Glomerular visceral epithelial cell (primary cell): ENCODE results near the gene IQSEC1.
"Not testable (repeated sequence)": the region's sequence is repeated elsewhere in the genome, so short reads cannot be mapped to it uniquely, and the experiment has no call there.

Experiments
- DNase-seq: peaks from one replicate; pipeline ENCODE4 v3.0.0-alpha.2; 2016; ENCODE audit errors: extremely low spot score

Gene IQSEC1

DNA sequence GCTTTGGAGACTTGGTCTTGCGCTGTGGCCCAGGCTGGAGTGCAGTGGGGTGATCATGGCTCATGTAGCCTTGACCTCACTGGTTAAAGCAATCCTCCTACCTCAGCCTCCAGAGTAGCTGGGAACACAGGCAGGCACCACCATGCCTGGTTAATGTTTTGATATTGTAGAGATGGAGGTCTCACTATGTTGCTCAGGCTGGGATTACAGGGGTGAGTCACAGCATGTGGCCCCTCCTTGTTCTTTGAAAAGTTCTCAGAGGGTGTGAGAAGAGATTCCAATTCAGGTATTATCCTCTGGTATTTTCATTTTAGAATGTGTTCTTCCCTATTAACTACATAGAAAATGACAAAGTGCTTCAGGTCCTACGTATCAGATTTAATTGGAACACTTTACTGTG is 180.0 kb downstream of the IQSEC1 start:
- DNase-seq = peak; percentile 7

DNA sequence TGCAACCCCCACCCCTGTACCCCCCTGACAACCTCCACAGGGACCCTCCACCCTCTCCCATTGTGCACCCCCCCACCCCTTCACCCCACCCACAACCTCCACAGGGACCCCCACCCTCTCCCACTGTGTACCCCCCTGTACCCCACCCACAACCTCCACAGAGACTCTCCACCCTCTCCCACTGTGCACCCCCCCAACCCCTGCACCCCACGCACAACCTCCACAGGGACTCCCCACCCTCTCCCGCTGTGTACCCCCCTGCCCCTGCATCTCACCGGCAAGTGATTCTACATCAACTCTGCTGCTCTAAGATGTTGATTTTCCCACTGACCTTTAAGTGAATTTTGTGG is 180.4 kb downstream of the IQSEC1 start:
- no peak for DNase-seq

- peak; percentile 61 for DNase-seq
These were observed 181.0 kb downstream of the IQSEC1 start for GRCh38 chr3:12891985-12892839.

DNA sequence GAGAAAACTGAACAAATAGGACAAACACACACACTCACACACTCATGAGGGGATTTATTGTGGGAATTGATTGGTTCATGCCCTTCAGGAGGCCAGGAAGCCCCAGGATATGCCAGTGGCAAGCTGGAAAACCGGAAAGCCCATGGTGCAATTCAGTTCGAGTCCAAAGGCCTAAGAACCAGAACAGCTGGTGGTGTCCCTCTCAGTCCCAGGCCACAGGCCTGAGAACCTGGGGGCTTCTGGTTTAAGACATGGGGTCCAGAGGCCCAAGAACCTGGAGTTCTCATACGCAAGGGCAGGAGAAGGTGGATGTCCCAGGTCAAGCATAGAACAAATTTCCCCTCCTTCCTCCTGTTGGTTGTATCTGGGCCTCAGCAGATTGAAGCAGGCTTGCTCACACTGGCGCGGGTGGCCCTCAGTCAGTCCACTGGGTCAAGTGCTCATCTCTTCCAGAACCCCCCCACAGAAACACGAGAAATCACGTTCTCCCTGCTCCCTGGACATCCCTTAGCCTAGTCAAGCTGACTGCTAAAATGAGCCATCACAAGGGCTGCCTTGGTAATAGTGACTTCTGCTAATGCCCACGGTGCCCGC is 181.7 kb downstream of the IQSEC1 start:
- DNase-seq = no peak

DNA sequence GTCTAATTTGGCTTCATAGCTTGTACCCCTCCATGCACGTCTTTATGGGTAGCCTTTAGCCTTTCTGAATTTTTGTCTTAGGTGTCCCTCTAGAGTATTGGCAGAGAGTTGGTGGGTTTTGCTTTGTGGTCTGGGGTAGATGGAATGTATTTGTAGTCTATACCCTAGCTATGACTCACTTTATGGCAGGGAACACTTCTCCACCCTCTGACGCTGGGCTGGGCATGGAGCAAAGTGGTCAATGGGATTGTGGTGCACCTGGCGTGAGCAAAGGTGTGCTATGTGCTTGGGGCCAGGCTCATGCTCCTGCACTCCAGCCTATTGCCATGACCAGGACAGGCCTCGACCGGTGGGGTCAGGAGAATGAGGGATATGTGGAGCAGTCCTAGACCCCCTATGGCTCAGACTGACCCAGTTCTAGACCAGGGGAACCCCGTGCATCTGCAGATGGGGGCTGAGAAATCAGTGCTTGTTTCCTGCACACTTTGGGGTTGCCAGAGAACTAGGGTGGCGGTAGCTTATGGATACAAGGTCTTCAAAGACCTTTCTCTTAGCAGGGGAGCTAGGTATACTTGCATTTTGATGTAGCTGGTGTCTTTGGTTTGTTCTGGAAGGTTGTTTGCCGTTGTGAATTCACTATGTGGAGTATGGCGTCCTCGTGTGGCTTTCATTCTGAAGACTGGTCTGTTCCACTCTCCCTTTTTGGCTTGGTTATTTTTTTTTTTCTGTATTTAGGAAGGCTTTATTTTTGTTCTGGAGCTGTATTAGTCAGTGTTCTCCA is 182.4 kb downstream of the IQSEC1 start:
- no peak for DNase-seq

- DNase-seq = no peak
These were observed 186.5 kb downstream of the IQSEC1 start for GRCh38 chr3:12886736-12887135.

DNA sequence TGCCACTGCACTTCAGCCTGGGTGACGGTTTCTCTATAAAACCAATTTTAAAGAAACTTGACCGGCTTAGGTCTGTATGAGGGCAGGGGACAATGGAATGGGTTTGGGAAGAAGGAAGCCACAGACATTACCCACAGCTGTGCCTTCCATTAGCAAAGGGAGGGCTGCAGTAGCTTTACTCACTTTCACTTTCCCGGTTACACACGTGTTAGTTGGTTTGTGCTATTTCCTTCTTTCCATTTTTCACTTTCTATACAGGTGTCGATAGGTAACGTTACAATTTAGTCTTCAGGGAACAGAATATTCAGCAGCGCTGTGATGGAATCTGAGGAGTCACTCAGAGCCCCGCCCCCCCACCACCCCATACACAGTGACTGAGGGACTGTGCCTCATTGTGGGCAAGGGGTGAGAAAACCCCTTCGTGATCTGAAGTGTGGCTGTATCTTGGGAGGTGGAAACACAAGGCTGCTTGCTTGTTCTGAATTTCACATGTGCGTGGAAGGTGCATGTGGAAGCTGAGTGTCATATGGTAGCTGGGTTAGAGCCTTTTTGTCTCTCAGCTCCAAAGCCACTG is 187.0 kb downstream of the IQSEC1 start:
- no peak for DNase-seq

DNA sequence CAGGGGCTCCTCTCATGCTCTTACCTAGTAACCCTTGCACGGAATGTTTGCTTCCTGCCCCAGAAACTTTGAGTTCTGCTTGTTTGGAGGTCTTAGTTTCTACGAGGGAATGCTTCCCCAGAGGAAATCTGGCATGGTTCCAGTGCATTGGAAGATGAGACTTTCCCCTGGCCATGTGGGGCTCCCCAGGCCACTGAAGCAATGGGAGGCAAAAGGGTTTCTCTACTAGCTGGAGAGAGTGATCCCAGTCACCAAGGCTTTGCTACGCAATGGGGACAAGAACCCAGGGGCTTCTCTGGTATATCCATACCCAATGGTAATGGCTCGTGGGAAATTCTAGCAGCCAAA is 187.7 kb downstream of the IQSEC1 start:
- DNase-seq = no peak

DNA sequence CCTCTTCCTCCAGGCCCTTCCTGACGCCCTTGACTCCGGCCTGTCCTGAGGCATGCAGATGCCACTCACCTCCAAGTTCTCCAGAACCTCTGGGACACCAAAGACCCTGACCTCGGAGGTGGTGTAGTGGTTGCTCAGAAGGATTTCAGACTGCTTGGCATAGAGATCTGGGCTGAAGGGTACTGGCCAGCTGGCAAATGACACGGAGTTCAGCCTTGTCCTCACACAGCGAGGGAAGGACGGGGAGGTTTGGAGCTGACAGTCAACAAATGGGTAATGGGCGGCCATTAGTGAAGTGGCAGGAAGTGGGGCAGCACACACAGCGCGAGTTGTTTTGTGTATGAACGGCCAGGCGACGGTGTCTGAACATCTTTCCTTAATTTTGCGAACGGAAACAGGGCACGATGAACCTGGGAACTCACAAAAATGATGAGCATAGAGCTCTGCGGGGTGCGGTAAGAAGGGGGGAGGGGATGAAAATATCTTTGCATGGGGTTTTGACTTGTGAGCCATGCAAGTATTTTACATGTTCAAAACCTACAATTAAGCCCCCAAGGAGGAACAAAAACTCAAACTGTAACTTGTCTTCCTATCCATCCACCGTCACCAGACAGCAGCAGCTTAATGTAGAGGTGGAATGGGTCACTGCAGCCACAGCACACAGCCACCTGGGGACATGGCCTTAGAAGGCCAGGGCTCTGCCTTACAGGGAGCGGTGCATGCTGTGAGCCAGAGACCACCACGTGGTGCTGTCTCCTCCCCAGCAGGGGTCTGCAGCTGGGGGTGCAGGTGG is 188.2 kb downstream of the IQSEC1 start:
- no peak for DNase-seq

DNA sequence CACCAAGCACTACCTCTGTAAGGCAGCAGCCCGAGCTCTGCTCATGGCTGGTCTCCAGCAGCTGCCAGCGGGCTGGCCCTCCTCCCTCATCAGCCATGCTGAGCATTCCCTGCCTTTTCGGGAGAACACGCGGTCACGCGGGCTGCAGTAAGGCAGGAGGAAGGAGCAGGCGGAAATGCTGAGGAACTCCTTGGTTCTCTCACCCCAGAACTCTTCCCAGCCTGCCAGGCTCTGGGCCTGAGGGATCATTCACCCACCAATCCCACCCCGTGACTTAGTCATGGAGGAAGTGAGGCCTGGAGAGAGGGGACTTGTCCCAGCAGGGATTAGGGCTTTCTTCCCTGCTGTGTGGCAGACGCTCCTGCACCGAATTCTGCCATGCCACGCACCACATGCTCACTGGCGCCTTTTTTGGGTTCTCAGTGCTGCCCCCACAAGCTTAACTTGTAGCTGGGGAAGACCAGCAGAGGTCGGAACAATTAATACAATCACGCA is 189.0 kb downstream of the IQSEC1 start:
- DNase-seq = no peak

GRCh38 chr3:12882336-12883310 is 190.6 kb downstream of the IQSEC1 start:
- no peak for DNase-seq

- not testable (repeated sequence) for DNase-seq
These were observed 191.4 kb downstream of the IQSEC1 start for GRCh38 chr3:12881858-12882257.

DNA sequence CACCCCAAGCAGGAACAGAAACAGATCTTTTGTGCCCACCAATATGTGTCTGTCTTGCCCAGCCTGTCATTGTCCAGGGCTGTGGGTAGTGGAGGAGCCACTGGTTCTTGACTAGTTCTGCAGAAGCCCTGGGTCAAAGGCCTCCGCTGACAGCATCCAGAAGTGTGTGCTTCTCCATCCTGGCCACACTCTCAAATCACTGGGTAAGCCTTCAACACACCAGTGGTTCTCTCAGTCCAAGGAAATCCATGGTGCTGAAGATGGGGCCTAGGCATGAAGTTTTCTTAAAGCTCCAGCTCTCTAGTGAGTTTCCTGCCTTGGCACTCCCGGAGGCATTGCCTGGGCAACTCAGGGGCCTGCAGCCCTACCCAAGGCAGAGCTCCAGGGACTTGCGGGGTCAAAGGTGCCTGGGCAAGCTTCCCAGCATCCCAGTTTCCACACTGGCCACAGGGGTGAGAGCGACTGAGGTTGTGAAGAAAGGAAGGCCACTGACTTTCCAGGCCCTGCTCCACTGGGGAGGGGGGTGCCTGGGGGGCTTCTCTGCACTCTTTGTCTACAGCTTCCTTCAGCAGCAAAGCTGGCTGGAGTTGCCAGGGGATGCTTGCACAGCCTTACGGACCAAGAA is 193.9 kb downstream of the IQSEC1 start:
- DNase-seq = no peak

GRCh38 chr3:12878758-12879157 is 194.5 kb downstream of the IQSEC1 start:
- DNase-seq = not testable (repeated sequence)

GRCh38 chr3:12878141-12878574 is 195.1 kb downstream of the IQSEC1 start:
- DNase-seq = no peak

DNA sequence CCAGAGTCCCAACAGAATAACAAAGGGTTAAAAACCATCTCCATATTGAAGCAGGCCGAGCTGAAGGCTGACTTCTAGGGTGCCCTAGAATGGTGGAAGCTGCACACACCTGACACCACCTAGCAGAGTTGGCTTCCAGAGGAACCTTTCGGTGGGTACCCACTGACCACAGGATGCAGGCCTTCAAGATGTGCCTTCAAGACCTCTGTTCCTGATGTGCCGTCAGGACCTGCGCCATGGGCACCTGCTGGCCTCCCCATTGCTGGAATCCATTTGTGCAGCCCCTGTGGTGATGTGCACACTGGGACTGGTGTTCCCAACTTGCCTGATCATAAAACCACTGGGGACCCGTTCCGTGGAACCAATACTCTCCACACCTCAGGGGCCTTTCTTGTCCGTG is 196.2 kb downstream of the IQSEC1 start:
- DNase-seq = no peak

DNA sequence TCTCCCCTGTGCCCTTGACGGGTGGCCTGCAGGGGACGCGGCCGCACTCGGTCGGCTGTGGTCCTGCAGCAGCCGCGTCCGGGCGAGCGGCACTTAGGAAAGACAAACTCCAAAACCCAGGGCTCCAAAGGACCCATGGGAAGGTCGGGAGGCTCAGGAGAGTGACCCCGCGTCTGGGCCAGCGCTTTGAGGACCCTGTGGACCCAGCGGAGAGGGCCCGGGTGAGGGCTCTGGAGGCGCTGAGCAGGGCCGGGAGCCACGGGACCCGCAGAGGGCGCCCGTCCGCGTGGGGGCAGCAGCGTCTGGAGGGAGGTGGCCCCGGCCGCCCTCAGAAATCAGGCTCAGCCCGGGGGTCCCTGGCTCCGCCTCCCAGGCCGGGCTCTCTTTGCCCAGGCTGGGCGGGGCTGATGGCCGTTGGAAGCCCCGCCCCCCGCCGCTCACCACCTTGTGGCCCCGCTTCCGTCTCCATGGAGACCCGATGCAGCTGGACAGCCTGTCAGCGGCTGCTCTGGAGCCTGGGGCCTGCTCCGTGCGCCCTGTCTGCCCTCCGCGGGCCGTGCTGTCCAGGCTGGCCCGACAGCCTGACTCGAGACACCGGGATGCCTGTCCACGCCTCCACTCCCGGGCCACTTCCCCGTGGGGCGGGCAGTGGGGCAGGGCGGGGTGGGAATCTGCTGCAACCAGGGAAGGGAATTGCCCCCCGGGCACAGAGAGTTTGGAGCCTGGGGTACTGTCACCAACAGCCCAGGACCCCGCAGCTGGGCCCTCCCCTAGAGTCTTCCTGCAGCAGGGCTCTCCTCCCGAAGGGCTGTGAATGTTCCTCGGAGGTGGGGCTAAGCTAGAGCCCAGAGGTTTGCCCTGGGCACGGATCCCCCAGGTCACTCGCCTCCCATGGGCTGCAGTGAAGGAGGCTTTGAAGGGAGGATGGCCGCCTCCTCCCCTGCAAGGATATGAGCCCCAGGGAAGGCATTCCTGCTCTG is 197.1 kb downstream of the IQSEC1 start:
- DNase-seq = peak; percentile 17

DNA sequence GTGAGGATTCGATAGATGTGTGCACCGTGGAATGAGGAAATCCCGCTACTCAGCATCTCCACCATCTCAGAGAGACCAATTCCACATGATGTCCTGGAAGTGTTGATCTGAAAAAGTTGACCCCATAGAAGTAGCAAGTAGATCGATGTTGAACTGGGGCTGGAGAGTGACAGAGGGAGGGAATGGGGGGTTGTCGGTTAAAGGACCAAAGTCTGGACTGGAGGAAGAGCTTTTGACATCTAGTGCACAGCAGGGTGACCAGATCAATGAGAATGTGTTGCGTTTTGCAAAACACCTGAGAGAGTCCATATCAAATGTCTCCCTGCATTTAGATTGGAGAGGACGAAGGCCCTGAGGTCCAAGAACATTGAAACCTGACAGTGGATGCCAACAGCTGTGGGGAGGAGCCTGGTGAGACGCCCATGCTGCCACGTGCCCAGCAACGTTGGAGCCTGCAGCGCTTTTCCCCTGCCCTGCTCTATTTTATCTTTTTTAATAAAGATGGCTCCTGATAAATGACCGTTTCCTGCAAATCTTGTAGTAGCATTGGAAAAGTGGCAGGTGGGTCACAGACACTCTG is 201.7 kb downstream of the IQSEC1 start:
- no peak for DNase-seq
